A673 (cell line): ENCODE measurements around the gene CACNG5. TPM values are rescaled to one million over a fixed set of nuclear protein-coding genes. Genes with fewer than 3 reads are reported as not detected.

ENCODE experiments used
- Bru-seq: library from RNA; stranded (reverse); fragments of 400-500 nt; gene quantifications from one replicate; lab custom pipeline; 2021; lab: Mats Ljungman, UMichigan
- BruChase-seq, 2 experiments: library from RNA; stranded (reverse); fragments of 400-500 nt; gene quantifications; one replicate each; lab custom pipeline; 2021; lab: Mats Ljungman, UMichigan
- BruUV-seq: library from RNA; stranded (reverse); fragments of 400-500 nt; replicated peaks from 2 replicates; lab custom pipeline; 2021; lab: Mats Ljungman, UMichigan
- CTCF ChIA-PET: fragments of 300-600 bp; sonication (Branson Sonifier 250); formaldehyde crosslinking; loops from one replicate; lab custom pipeline; 2022; ENCODE audit warnings: antibody characterized with exemption; lab: Charles Lee
- POLR2A ChIA-PET: fragments of 300-600 bp; sonication (Branson Sonifier 250); formaldehyde crosslinking; loops from one replicate; lab custom pipeline; 2022; ENCODE audit warnings: antibody characterized with exemption; ENCODE audit not compliant: low non-redundant PET; lab: Charles Lee
- DNase-seq: peaks from one replicate; pipeline ENCODE4 v3.0.0-alpha.2; 2015; ENCODE audit warnings: low spot score
- H3K27ac ChIP-seq: fragments of 200-600 bp; sonication (generic); 2 replicates; pipeline ENCODE4 v1.5.1; 2016; ENCODE audit warnings: mixed run types, low read depth, mild to moderate bottlenecking, mixed read lengths, antibody characterized with exemption, low read length; ENCODE audit not compliant: poor library complexity, severe bottlenecking
- H3K27me3 ChIP-seq: fragments of 200-600 bp; sonication (generic); replicated peaks from 2 replicates; pipeline ENCODE4 v1.6.1; 2017; ENCODE audit warnings: mixed run types, low read depth, mild to moderate bottlenecking, mixed read lengths, antibody characterized with exemption, low read length; ENCODE audit not compliant: insufficient read depth, poor library complexity
- H3K36me3 ChIP-seq: fragments of 200-600 bp; sonication (generic); 2 replicates; pipeline ENCODE4 v1.6.1; 2016; ENCODE audit warnings: mixed run types, mild to moderate bottlenecking, mixed read lengths, antibody characterized with exemption, low read length; ENCODE audit not compliant: insufficient read depth, poor library complexity, severe bottlenecking
- H3K4me1 ChIP-seq: fragments of 200-600 bp; sonication (generic); 2 replicates; pipeline ENCODE4 v1.6.1; 2017; ENCODE audit warnings: mixed run types, mild to moderate bottlenecking, mixed read lengths, antibody characterized with exemption, low read length; ENCODE audit not compliant: insufficient read depth, poor library complexity, severe bottlenecking
- H3K4me3 ChIP-seq: fragments of 200-600 bp; sonication (generic); 2 replicates; pipeline ENCODE4 v1.5.1; 2016; ENCODE audit warnings: low read depth, mixed run types, mild to moderate bottlenecking, mixed read lengths, low read length; ENCODE audit not compliant: poor library complexity, severe bottlenecking
- H3K9me3 ChIP-seq: fragments of 200-600 bp; sonication (generic); 2 replicates; pipeline ENCODE4 v1.6.1; 2016; ENCODE audit warnings: mixed run types, low read depth, mild to moderate bottlenecking, mixed read lengths, antibody characterized with exemption, low read length; ENCODE audit not compliant: poor library complexity, severe bottlenecking
- EZH2 ChIP-seq: fragments of 200-600 bp; sonication (generic); IDR thresholded peaks from 2 replicates; pipeline ENCODE4 v1.6.1; 2017; ENCODE audit warnings: borderline replicate concordance, low read depth, mild to moderate bottlenecking, mixed read lengths, antibody characterized with exemption, low read length; ENCODE audit not compliant: poor library complexity, severe bottlenecking
- intact Hi-C: fragments of 100-400 bp; cut with micrococcal nuclease; formaldehyde crosslinking; loops from one replicate; pipeline ENCODE4 v1.10.0; 2022; ENCODE audit not compliant: unreplicated experiment
- long read RNA-seq: library from polyadenylated mRNA; stranded (forward); transcript quantifications from one replicate; pipeline ENCODE4 v2.0.0, GENCODE V29; 2022
- total RNA-seq: library from RNA; stranded (reverse); gene quantifications from 2 replicates; pipeline ENCODE4 v1.2.3, GENCODE V29; 2021
- TF ChIP-seq, protein P1 (sequence below): fragments of 300-800, 200-600 bp; sonication (generic); conservative IDR thresholded peaks from 2 replicates; pipeline ENCODE4 v1.5.1; 2017; ENCODE audit warnings: low read depth, mild to moderate bottlenecking, antibody characterized with exemption, low read length, moderate library complexity, mixed read lengths

CACNG5 gene, protein sequence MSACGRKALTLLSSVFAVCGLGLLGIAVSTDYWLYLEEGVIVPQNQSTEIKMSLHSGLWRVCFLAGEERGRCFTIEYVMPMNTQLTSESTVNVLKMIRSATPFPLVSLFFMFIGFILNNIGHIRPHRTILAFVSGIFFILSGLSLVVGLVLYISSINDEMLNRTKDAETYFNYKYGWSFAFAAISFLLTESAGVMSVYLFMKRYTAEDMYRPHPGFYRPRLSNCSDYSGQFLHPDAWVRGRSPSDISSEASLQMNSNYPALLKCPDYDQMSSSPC
- total RNA-seq = 0.88 and 3.1 TPM in 2 replicates
- Bru-seq, nascent RNA = percentile 35 among the genes with signal in this experiment
- BruChase-seq, experiment 1, labeled RNA remaining after a 2-hour chase = percentile 49 among the genes with signal in this experiment
- BruChase-seq, experiment 2, labeled RNA remaining after a 6-hour chase = percentile 34 among the genes with signal in this experiment
- long read RNA-seq, partial matches to known transcripts = 0 of 1 reads
- long read RNA-seq, other reads (novel, unspliced or antisense) = 0 of 1 reads

DNA sequence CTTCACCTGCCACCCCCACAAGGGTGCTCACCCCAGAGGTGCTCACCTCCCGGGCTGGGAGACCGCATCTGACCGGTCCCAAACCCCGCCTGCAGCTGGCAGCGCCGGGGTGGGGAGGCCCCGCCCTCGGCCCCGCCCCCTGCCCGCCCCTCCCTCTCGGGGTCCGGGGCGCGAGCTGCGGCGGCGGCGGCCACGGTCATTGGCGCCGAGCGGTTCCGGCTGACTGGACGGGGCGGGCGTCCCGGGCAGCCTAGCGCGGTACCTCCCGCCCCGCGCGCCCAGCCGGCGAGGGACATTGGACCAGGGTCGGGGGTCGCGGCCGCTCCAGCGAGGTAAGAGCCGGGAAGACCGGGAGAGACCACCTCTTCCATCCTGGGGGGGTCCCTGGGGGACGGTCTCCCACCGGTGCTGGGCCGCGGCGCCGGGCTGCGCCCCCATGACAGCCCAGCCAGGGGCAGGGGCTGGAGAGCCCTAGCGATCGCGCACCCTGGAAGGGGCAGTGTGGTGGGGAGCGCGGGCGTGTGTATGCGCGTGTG lies at the start of gene CACNG5:
Gene CACNG5, plus strand, starts transcription at position 199 of the 536 bp plus-strand sequence. CDS start 42,216 bp downstream, outside the sequence.
- Histone ChIP-seq H3K36me3 (no peaks in the 10 kb centered on the region), H3K4me1 (peaks cover 30% of the 10 kb centered on the region), H3K4me3 (peak within 1 kb of the TSS; percentile 47), H3K27ac (no peak within 1 kb of the TSS), H3K27me3 (no peaks in the 10 kb centered on the region), H3K9me3 (no peaks in the 10 kb centered on the region)
- intact Hi-C loops = no loop called here
- DNase-seq = peak; percentile 33
- BruUV-seq = no TSS peak
- no peak for TF ChIP-seq EZH2
- TF ChIP-seq, protein P1, sequence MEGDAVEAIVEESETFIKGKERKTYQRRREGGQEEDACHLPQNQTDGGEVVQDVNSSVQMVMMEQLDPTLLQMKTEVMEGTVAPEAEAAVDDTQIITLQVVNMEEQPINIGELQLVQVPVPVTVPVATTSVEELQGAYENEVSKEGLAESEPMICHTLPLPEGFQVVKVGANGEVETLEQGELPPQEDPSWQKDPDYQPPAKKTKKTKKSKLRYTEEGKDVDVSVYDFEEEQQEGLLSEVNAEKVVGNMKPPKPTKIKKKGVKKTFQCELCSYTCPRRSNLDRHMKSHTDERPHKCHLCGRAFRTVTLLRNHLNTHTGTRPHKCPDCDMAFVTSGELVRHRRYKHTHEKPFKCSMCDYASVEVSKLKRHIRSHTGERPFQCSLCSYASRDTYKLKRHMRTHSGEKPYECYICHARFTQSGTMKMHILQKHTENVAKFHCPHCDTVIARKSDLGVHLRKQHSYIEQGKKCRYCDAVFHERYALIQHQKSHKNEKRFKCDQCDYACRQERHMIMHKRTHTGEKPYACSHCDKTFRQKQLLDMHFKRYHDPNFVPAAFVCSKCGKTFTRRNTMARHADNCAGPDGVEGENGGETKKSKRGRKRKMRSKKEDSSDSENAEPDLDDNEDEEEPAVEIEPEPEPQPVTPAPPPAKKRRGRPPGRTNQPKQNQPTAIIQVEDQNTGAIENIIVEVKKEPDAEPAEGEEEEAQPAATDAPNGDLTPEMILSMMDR = no peak
- ChIA-PET CTCF (no interaction called here), POLR2A (no interaction called here)

DNA sequence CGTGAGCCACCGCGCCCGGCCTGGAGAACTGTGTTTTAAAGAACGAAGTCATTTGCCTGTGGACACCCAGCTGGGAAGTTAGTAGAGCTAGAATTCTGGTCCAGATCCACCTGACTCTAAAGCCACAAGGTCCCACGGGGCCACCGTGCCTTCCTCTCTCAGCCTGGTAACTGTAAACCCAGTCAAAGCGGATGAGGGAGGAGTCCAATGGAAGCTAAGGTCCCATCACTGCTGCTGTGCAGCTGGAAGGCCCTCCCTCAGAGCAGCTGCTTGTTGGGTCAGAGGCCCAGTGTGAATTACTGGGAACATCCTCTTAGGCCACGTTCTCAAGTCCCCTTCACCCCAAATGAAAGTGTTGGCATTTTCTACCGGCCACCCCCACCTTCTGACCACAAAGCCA lies 48.8 kb upstream of the CACNG5 start:
- POLR2A ChIA-PET = no interaction called here
- Histone ChIP-seq H3K4me1 (peaks cover 3% of the 10 kb centered on the region), H3K27me3 (no peaks in the 10 kb centered on the region), H3K4me3 (no peak overlapping the region), H3K9me3 (no peaks in the 10 kb centered on the region), H3K36me3 (no peaks in the 10 kb centered on the region), H3K27ac (no peak overlapping the region)
- no TSS peak for BruUV-seq
- TF ChIP-seq EZH2 = no peak
- TF ChIP-seq, protein P1 = no peak
- DNase-seq = no peak
- CTCF ChIA-PET = no interaction called here
- intact Hi-C loops = no loop called here

DNA sequence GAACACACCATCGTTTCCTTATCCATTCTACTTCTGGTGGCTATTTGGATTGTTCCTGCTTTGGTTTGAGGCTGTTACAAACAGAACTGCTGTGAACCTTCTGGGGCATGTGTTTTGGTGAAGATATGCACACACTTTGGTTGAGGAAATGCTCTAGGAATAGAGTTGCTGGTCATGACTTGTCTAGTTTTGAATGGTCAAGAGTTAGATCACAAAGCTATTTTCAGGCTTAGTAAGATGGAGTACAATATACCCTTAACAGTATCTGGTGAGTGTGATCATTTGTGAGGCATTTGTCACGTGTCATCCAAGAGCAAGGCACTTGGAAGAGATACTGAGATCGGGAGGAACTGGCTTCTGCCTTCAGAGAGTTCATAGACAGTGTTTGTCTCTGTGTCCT lies 47.0 kb upstream of the CACNG5 start:
- BruUV-seq = no TSS peak

More for the DNA sequence above, 47.0 kb upstream of the CACNG5 start:
- Histone ChIP-seq H3K36me3 (no peaks in the 10 kb centered on the region), H3K4me1 (peaks cover 4% of the 10 kb centered on the region), H3K4me3 (no peak overlapping the region), H3K27ac (no peak overlapping the region), H3K9me3 (no peaks in the 10 kb centered on the region), H3K27me3 (no peaks in the 10 kb centered on the region)
- intact Hi-C loops = no loop called here
- ChIA-PET CTCF (no interaction called here), POLR2A (no interaction called here)
- DNase-seq = no peak
- TF ChIP-seq, protein P1 = no peak
- TF ChIP-seq EZH2 = no peak
